Activated CD4-positive, CD25-positive, alpha-beta regulatory T cell treated with anti-CD3 and anti-CD28 coated beads, Interleukin-2, amount 50 U/mL, for 24 hours (primary cell): Measurements from ENCODE around the gene ST6GAL1.
A peak's percentile ranks its signal among the peaks of the same experiment; 100 is the strongest.
"Not testable (repeated sequence)": the region's sequence is repeated elsewhere in the genome, so short reads cannot be mapped to it uniquely, and the experiment has no call there.

Source experiments
- ATAC-seq, 2 donors: fragments of 150-1000 bp; cut with Tn5 transposase; one replicate each; pipeline ENCODE4 v1.10.0; 2021; ENCODE audit warnings: mild to moderate bottlenecking in 1 of 2, moderate library complexity in 1 of 2

ST6GAL1 gene

GRCh38 chr3:186946756-186947375 lies 16.5 kb downstream of the ST6GAL1 start:
- ATAC-seq: no peak

GRCh38 chr3:186949281-186949982 lies 19.1 kb downstream of the ST6GAL1 start:
- no peak for ATAC-seq

GRCh38 chr3:186950402-186951093 lies 20.2 kb downstream of the ST6GAL1 start:
- ATAC-seq: no peak

GRCh38 chr3:186951640-186952552 lies 21.6 kb downstream of the ST6GAL1 start:
- ATAC-seq: no peak

- ATAC-seq: peak; percentile 80 to 82
Measured at GRCh38 chr3:186953011-186953487, 22.7 kb downstream of the ST6GAL1 start.

GRCh38 chr3:186953992-186954699 lies 23.8 kb downstream of the ST6GAL1 start:
- peak; percentile 50 to 65 for ATAC-seq

GRCh38 chr3:186955898-186956696 lies 25.8 kb downstream of the ST6GAL1 start:
- no peak for ATAC-seq

- peak in 1 of 2 donors; percentile 39 for ATAC-seq
Measured at GRCh38 chr3:186959029-186959624, 28.8 kb downstream of the ST6GAL1 start.

- no peak for ATAC-seq
Measured at GRCh38 chr3:186960347-186960746, 30.0 kb downstream of the ST6GAL1 start.

- no peak for ATAC-seq
Measured at GRCh38 chr3:186962445-186962844, 32.1 kb downstream of the ST6GAL1 start.

GRCh38 chr3:186963636-186964035 lies 33.3 kb downstream of the ST6GAL1 start:
- no peak for ATAC-seq

- ATAC-seq: no peak
Measured at GRCh38 chr3:186964071-186964470, 33.7 kb downstream of the ST6GAL1 start.

- no peak for ATAC-seq
Measured at GRCh38 chr3:186964616-186965015, 34.3 kb downstream of the ST6GAL1 start.

- peak; percentile 72 to 77 for ATAC-seq
Measured at GRCh38 chr3:186965141-186965879, 35.0 kb downstream of the ST6GAL1 start.

GRCh38 chr3:186966406-186966805 lies 36.1 kb downstream of the ST6GAL1 start:
- no peak for ATAC-seq

- ATAC-seq: not testable (repeated sequence)
Measured at GRCh38 chr3:186967236-186967635, 36.9 kb downstream of the ST6GAL1 start.

- ATAC-seq: no peak
Measured at GRCh38 chr3:186967686-186968085, 37.4 kb downstream of the ST6GAL1 start.

- no peak for ATAC-seq
Measured at GRCh38 chr3:186969607-186970006, 39.3 kb downstream of the ST6GAL1 start.

- ATAC-seq: not testable (repeated sequence)
Measured at GRCh38 chr3:186971106-186971505, 40.8 kb downstream of the ST6GAL1 start.

GRCh38 chr3:186971578-186971977 lies 41.3 kb downstream of the ST6GAL1 start:
- ATAC-seq: no peak
